Measurements from ENCODE around the gene PSMD14.

Gene PSMD14

GRCh38 chr2:161386228-161386824 lies 78.1 kb downstream of the PSMD14 start:
- DNase-seq, result no peak

GRCh38 chr2:161388146-161388779 lies 80.0 kb downstream of the PSMD14 start:
- no peak for DNase-seq

DNA sequence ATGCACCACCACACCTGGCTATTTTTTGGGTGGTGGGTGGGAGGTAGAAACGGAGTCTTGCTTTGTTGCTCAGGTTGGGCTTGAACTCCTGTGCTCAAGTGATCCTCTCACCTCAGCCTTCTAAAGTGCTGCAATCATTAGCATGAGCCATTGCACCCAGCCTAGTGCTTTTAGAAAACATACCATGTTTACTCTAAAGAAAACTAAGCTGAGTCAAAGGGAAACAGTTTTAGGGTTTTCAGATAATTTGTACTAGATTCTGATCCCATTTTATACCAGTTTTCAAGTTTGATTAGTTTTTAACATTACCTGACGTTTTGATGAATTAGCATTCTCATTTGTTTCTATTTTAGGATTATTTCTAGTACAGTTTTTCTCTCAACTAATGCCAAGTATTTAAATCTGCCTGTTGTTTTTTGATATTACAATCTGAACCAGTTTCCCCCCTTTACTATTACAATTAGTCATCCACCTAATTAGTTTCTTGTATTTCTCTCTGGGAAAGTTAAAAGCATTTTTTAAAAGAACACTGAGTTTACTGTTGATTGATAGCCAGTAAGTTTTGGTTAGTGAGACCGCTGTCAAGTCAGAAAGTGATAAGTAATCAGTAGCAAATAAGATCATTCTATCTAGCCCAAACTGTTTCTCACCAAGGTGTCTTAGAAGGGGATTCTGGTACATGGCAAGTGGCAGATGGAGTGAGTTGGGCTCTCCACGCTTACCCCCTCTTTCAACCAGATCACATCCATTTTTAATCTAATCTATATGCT lies 83.7 kb downstream of the PSMD14 start:
- no peak for DNase-seq

- DNase-seq, result no peak
Measured at GRCh38 chr2:161400076-161400475, 91.9 kb downstream of the PSMD14 start.

DNA sequence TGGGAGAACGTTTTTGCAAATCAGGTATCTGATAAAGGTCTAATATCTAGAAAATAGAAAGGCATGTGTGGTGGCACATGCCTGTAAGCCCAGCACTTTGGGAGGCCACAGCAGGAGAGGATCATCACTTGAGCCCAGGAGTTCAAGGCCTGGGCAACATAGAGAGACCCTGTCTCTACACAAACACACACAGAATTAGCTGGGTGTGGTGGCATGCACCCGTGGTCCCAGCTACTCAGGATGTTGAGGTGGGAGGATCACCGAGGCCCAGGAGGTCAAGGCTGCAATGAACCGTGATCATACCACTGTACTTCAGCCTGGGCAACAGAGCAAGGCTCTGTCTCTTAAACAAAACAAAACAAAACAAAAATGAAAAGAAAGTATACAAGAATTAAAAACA lies 94.1 kb downstream of the PSMD14 start:
- no peak for DNase-seq

DNA sequence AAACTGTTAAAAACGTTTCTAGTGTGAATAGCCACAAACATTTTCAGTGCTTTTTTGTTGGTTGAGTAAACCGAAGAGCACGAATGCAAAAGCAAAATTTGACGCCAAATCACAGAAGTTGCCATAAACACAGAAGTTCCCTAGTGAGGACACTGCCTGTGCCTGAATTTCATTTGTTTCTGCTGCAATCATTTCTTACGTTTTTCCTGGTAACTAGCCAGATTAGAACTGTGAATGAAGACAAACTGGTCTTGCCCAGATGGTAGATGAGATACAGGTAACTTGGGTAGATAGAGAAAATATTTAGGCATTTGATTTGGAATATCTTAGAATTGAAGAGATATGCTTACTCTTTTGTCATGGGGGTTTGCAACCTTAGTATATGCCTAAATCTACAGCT lies 98.1 kb downstream of the PSMD14 start:
- DNase-seq, result no peak

DNA sequence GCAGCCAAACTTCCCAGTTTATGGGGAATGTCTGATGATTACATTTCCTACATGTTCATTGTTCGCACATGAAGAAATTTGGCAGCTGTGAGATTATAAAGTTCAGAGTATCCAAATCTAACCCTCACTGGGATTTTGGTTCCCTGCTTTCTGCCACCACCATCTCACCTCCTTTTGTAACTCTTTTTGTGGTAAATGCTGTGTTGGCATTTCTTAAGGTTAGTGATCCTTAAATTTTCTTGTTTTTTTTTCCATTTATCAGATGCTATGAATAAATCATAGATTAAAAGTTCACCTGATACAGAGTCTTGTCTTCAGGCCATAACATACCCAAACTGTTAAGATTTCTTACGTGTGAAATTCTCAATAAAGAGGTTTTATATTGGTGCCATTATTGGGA lies 99.4 kb downstream of the PSMD14 start:
- DNase-seq, result no peak

GRCh38 chr2:161409308-161409907 lies 101.2 kb downstream of the PSMD14 start:
- no peak for DNase-seq

- DNase-seq, result no peak
Measured at GRCh38 chr2:161412346-161412745, 104.1 kb downstream of the PSMD14 start.

DNA sequence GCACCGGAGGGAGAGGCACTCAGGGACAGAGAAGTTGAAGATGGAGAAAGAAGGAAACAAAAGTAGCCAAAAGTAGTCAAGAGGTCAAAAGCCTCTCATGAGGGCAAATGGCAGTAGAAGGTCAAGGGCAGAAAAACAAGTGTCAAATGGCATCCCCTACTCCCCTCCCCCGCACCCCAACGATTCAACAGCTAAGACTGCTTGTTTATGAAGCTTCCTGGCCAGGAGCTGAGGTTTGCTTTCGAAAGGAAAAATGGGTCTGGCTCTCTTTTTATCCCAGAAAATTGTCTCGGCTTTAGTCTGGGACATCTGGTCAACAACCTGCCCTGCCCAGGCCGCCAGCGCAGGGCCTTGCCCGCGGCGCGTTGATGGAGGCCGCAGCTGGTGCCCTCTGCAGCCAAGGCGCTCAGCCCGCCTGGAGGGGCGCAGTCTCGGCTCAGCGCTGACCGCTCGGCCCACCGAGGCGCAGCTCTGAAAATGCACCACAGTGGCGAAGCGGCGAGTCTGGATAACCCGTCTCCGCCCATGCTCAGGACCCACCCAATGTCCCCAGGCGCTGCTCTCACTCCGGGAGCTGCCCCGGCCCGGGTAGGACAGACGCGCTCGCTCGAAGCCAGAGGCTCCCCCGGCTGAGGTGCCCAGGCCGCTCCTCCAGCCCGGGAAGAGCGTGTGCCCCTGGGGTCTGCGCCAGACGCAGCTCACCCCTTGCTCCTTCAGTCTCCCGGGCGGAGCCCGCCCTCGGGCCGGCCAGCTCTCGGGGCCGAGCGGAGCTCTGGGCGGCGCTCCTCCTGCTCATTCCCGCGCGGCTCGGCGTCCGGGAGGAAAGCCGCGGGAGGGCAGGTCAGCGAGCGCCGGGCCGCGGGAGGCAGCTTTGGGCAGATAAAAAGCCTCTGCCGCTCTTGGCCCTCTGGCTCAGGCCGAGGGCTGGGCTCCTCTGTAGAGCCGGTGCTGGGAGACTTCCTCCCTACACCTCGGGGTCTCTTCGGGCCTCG lies 106.1 kb downstream of the PSMD14 start:
- DNase-seq, result no peak

DNA sequence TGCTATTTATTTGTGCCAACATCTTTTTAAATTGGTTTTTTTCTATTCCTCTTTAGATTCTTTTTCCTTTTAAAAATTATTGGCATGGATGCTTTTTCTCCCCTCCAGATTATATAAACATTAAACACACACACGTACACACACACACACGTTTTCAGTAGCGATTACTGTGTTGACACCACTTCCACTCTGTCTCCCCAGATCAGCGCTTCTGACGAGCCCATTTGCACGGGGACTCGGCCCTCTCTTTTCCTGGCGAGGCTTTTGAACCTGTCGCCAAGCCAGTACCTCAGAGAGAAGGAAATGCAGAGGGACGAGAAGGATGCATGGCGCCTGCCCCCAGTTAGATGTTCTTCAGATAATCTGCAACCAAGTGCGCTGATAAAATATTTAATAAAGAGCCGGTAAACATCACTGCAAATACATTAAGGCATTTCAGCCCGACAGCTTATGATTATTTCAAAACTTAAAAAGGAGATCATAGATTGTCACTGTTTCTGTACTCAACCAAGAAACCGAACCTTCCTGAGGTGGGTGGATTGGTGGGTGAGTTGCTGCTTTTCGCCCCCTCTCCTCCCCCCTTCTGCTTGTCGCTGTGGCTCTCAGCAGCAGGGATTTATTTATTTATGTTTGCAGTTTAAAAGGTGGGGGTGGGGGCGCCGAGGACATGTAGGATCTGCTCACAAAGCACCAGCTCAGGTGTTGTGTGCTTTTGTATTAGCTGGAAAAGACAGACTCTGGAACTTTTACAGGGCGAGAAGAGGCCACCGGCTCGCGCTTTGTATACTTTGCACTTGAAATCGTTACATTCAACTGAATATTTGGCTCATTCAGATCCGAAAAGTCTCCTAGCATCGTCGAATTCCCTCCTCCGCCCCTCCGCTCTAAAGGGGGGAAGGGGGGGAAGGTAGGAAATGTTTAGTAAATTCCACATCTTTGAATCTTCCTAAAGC lies 107.1 kb downstream of the PSMD14 start:
- no peak for DNase-seq

DNA sequence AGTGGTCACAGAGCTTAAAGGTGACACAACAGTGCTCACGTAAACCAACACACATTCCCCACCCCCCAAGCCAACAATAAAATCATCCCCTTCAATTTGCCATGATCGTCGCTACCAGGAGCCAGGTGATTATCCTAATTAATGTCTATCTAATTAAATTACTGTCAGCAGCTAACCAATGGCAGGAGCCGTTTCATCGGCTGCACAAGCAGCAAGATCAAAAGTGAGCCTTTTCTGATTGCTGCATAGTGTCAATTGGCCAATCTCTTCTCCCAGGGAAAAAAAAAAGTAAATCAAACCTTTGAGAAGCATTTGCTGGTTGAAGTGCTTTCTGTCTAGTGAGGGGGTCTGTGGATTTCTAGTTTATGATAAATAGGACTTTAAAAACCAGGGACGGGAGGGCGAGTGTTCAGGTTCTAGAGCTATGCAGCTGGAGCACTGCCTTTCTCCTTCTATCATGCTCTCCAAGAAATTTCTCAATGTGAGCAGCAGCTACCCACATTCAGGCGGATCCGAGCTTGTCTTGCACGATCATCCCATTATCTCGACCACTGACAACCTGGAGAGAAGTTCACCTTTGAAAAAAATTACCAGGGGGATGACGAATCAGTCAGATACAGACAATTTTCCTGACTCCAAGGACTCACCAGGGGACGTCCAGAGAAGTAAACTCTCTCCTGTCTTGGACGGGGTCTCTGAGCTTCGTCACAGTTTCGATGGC lies 107.9 kb downstream of the PSMD14 start, which contains the start of gene TBR1:
TBR1 (plus strand) TSS at position 311 of the 721 bp plus-strand sequence; CDS start at position 425, 114 bp downstream.
- DNase-seq, result no peak

GRCh38 chr2:161416708-161417437 lies 108.6 kb downstream of the PSMD14 start:
- DNase-seq, result no peak

- no peak for DNase-seq
Measured at GRCh38 chr2:161417438-161418274, 109.4 kb downstream of the PSMD14 start.

- DNase-seq, result no peak
Measured at GRCh38 chr2:161418275-161418714, 110.1 kb downstream of the PSMD14 start.

DNA sequence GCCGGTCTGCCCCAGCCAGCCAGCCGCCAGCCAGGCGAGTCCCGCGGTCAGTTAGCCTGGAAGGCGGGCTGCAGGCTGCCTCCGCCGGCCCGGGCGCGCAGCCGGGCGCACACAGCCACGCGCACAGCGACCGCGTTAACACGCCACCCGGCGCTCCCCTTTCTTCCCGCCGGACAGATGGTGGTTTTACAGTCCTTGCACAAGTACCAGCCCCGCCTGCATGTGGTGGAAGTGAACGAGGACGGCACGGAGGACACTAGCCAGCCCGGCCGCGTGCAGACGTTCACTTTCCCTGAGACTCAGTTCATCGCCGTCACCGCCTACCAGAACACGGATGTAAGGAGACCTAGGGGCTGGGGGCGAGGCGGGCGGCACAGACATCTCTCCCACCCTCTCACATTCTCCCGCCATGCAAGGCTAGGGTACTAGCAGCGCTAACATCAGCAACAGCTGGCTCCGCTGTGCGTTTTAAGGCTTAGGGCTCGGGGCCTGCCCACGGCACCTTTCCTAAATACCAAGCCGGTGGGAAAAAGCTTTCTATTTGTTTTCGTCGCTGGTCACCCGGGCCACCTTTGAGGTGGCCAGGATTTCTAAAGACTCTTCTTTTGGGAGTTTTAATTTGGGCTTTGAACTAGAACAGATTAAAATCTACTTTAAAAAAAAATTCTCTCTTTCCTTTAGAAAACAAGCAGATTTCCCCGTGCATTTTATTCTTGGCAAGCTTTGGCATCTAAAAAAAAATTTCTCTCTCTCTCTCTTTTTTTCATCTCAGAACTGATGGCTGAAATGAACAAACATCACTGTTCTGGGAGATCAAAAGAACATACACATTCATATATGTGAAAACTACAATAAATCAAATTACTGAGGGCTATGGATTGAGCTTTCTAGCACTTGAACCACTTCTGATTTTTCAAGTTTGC lies 110.8 kb downstream of the PSMD14 start:
- DNase-seq, result no peak

DNA sequence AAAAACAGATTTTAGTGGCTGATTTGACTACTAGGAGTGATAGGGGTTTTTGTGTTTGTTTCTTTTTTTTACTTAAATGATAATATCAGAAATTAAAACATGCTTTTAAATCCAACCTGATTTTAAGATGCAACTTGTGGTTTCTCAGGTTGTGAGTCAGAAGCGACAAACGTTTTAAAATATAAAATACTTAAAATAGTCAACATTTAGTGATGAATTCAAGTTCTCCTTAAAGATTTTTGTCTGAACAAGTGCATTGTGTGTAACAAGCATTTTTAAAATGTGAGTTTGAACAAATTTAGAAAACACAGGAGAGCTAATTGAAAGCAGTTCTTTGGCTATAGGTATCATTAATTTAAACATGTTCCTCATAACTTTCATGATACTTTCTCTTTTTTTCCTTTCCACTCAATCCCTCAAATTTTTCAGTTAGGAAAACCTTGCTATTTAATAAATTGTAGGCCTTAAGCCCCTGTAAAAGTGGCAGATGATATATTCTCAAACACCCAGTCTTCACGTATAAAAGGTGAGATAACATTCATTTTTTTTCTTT lies 111.5 kb downstream of the PSMD14 start:
- DNase-seq, result no peak
